DMS53 treated with DMSO at 0.1 percent for 48 hours (cell line): ENCODE data around the gene KRTAP10-5.
"Not testable (repeated sequence)": the region's sequence is repeated elsewhere in the genome, so short reads cannot be mapped to it uniquely, and the experiment has no call there.

Source experiments
- DNase-seq: peaks from one replicate; lab custom pipeline; 2025; ENCODE audit not compliant: unreplicated experiment; lab: John Stamatoyannopoulos, UW

KRTAP10-5 gene

DNA sequence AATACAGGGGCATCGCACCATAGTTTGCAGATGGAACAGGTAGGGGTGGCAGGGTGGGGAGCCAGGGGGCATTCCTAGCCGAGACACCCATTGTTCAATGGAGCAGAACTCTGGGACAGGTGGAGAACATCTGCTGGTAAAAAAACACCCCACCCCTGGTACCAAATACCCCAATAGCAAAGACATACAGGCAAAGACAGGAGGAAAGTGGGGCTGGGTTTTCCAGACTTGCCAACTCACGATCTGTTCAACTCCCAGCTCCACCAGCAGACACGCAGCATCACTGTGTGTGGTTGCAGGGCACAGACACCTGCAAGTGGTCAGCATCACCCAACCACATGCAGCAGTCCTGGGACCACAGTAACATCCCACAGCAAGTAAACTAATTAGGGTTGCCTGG, 31.1 kb upstream of the KRTAP10-5 start:
- DNase-seq: no peak

DNA sequence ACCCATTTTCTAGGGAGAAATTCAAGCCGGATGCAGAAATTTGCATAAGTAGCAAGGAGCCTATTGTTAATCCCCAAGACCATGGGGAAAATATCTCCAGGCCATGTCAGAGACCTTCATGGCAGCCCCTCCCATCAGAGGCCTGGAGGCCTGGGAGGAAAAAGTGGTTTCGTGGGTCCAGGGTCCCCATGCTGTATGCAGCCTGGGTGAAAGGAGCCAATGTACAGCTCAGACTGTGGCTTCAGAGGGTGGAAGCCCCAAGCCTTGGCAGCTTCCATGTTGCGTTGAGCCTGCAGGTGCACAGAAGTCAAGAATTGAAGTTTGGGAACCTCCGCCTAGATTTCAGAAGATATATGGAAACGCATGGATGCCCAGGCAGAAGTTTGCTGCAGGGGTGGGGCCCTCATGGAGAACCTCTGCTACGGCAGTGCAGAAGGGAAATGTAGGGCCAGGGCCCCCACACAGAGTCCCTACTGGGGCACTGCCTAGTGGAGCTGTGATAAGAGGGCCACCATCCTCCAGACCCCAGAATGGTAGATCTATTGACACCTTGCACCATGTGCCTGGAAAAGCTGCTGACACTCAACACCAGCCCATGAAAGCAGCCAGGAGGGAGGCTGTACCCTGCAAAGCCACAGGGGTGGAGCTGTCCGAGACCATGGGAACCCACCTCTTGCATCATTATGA, 29.9 kb upstream of the KRTAP10-5 start:
- DNase-seq: not testable (repeated sequence)

GRCh38 chr21:44609193-44609592, 28.8 kb upstream of the KRTAP10-5 start:
- no peak for DNase-seq

- DNase-seq: no peak
Measured at GRCh38 chr21:44606495-44606894, 26.1 kb upstream of the KRTAP10-5 start.

GRCh38 chr21:44603911-44604310, 23.5 kb upstream of the KRTAP10-5 start:
- no peak for DNase-seq

DNA sequence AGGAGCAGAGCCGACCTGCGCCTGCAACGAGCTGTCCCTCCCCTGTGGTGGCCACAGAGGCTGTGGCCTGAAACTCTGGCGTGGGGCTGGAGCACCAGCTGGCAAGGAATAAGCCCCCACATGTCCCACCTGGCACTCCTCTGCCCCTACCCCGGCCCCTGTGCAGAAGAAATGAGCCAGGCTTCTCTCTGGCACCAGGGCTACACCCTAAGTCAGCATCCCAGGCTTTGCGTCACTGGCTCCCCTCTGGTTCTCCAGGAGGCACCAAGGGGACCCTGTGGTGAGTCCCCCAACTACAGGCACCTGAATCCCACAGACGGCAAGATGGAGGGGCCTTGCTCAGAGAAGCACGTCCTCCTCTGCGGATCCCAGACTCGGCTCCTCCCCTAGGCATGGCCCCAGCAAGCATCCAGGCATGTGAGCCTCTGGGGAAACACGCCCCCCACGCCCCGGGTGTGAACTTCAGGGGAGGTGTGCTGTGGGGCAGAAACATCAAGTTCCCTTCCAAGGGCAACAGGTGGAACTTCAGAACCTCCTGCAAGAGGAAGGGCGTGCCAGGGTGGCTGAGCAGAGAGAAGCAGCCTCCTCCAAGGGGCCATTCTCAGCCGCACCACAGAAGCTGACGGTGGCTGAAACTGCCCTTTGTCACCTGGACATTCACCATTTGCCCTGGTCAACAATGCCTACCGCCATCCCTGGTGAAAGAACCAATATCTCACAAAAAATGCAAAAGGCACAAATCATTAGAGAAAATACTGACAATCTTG, 22.9 kb upstream of the KRTAP10-5 start:
- no peak for DNase-seq

DNA sequence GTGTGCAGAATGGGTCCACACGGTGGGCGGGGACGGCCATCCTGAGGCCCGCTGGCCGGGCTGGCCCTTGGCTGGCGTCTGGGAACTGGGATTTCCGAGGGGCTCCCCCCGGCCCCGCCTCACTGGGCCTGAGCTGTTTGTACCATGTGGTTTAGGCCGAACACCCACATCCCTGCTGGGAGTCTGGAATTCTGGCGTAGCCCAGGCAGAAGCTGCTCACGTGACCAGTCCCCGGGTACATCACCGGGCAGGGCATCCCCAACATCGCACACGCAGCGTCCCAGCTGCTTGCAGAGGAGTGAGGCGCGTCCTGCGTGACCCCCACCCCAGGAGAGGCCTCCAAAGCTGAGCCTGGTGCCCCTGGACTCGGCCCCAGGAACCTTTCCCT, 22.1 kb upstream of the KRTAP10-5 start:
- no peak for DNase-seq

GRCh38 chr21:44601596-44602462, 21.4 kb upstream of the KRTAP10-5 start:
- DNase-seq: no peak

GRCh38 chr21:44601091-44601490, 20.7 kb upstream of the KRTAP10-5 start:
- not testable (repeated sequence) for DNase-seq

GRCh38 chr21:44600118-44600978, 19.9 kb upstream of the KRTAP10-5 start, which contains the start of gene KRTAP10-7:
Gene KRTAP10-7, plus strand, starts transcription at chr21:44600597. Its CDS starts 25 bp downstream, at chr21:44600622.
- DNase-seq: not testable (repeated sequence)

- no peak for DNase-seq
Measured at GRCh38 chr21:44599264-44600029, 19.0 kb upstream of the KRTAP10-5 start.

- DNase-seq: no peak
Measured at GRCh38 chr21:44598061-44598460, 17.7 kb upstream of the KRTAP10-5 start.

GRCh38 chr21:44596068-44596725, 15.8 kb upstream of the KRTAP10-5 start:
- DNase-seq: no peak

DNA sequence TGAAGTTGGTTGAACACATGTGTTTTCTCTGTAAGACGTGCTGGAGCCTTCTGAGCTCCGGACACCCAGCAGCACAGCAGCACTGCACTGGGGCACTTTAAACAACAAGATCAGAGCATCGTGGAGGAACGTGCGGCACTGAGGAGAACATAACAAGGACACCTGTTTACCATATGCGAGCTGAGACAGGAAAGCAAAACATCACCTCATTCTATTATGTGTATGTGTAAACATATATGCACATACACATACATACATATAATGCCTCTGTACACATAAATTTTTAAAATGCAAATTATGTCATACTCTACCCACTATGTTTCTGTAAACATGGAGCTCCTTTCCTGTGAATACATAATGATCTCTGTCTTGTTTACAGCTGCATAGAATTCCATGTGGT, 15.1 kb upstream of the KRTAP10-5 start:
- DNase-seq: no peak

DNA sequence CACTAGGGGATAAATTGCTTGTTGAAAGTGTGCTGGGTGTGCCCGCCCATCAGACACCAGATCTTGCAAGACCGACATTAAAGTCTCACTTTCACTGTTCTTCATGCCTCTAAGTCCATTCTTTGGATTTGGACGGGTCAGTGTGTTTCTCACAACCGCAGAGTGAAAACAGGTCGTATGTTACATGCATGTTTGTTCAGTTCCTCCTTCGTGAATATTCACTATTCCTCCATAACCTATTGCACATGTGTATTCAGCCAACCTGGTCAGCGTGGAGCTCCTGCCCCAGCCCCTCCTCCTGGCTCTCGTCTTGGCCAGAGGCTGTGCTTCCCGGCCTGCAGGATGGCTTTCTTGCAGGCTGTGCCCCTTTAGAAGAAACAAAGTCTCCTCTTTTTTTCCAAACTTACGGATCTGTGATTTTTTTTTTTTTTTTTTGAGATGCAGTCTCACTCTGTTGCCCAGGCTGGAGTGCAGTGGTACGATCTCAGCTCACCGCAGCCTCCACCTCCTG, 14.1 kb upstream of the KRTAP10-5 start:
- no peak for DNase-seq

DNA sequence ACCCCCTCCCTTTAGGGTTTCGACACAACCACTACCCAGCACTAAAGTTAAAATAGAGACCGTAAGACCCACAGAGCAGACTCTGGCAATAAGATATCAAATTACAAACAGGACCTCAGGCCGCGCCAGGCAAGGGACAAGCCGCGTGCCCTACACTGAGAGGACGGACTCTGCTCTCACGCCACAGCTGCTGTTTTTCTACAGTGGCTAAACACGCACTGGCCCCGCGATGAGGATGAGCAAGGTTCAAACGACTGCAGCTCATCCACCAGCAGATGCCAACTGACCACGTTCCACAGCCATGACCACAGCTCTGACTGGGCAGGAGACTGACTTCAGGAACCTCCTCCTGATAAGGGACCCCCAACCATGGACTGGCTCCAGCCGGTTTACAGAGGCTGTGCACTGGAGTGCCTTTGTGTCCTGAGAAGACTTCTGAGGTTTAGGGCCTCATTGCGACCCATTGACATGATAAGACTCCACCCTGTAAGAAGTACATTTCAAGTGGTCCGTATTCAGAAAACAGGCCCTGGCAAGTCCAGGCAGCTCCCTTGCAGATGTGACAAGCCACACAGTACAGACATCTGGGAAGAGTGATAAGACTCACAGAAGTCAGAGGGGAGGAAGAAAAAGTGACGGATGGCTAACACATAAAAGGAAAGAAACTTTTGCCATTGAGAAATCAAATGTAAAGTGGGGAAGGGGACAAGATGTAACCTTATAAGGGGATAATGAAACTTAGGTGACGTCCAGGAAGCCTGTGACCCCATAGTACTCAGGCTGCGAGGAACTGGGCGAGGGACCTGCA, 13.4 kb upstream of the KRTAP10-5 start:
- no peak for DNase-seq

DNA sequence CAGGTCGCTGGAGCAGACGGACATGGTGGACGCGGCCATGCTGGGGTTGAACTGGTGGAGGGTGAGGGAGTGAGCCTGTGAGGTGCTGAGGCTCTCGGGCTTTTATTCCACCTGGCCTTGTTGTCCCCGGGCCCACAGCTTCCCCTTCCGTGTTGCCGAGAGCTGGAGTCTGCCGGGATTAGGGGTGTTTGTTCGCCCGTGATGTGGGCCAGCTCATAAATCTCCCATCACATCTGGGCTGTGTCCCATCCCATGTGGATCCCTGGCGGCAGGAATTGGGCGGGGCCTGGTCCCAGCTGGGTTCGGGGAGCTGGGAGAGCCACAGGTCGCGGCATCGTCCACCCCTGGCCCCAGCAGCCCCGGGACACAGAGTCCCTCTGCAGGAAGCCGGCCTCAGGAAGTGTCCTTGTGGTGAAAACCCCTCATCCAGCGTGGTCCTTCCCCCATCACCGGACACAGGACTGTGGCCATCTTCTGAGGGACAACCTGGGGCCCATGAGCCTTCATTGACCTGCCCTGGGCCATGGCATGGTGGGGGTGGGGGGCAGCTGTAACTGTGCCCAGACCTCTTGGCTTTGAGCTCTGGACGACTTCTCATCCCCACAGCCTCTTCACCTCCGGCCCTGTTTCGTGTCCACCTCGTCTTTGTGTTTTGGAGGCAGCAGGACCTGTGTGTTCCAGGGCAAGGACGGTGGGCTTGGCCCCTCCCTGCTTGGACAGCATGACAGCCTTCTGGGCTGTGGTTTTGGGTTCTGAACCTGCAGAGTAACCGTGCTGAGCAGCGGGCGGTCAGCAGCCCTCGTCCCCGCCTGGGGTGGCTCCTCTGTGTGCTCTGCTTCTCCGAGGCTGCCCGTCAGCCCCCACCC, 12.3 kb upstream of the KRTAP10-5 start, which contains the start of gene KRTAP10-6:
Gene KRTAP10-6, minus strand, starts transcription at position 60 of the 866 bp plus-strand sequence. Its CDS starts 21 bp downstream, at position 39.
- DNase-seq: no peak
